Panc1 (cell line): Measurements from ENCODE around the gene SERPINA10. TPM values are rescaled to one million over a fixed set of nuclear protein-coding genes. Genes with fewer than 3 reads are reported as not detected.

ENCODE experiments used
- ATAC-seq: fragments of 200-7000 bp; cut with Tn5 transposase; 2 replicates; pipeline ENCODE4 v1.9.1; 2020; ENCODE audit warnings: mild to moderate bottlenecking, moderate library complexity
- BruUV-seq: library from RNA; stranded (reverse); fragments of 400-500 nt; replicated peaks from 2 replicates; lab custom pipeline; 2021; lab: Mats Ljungman, UMichigan
- CTCF ChIA-PET: fragments of 300-600 bp; sonication (Branson Sonifier 250); formaldehyde crosslinking; loops from one replicate; lab custom pipeline; 2022; ENCODE audit warnings: antibody characterized with exemption; lab: Charles Lee
- POLR2A ChIA-PET: fragments of 300-600 bp; sonication (Branson Sonifier 250); formaldehyde crosslinking; loops from one replicate; lab custom pipeline; 2022; ENCODE audit warnings: antibody characterized with exemption; lab: Charles Lee
- DNase-seq: peaks from one replicate; pipeline ENCODE4 v3.0.0-alpha.2; 2010; ENCODE audit warnings: low read depth, low spot score
- H3K27ac ChIP-seq: 2 replicates; pipeline ENCODE4 v1.5.1; 2011; ENCODE audit warnings: mild to moderate bottlenecking, low read length, inconsistent platforms
- H3K27me3 ChIP-seq: fragments of 200-500 bp; sonication (Bioruptor generic); 2 replicates; pipeline ENCODE4 v1.6.0; 2014; ENCODE audit warnings: low read length, inconsistent platforms; ENCODE audit not compliant: control insufficient read depth, insufficient read depth
- H3K36me3 ChIP-seq: fragments of 200-500 bp; sonication (Bioruptor generic); 2 replicates; pipeline ENCODE4 v1.5.1; 2014; ENCODE audit warnings: inconsistent platforms, mild to moderate bottlenecking, low read length, moderate library complexity; ENCODE audit not compliant: control insufficient read depth, insufficient read depth
- H3K4me1 ChIP-seq: 2 replicates; pipeline ENCODE4 v1.5.1; 2011; ENCODE audit warnings: inconsistent platforms, mild to moderate bottlenecking, low read length, moderate library complexity; ENCODE audit not compliant: control insufficient read depth, insufficient read depth
- H3K4me3 ChIP-seq, 2 experiments: 2 replicates each; pipeline ENCODE4 v1.5.1; 2011 to 2012; ENCODE audit warnings: low read depth in 2 of 2, low read length in 2 of 2, mild to moderate bottlenecking in 2 of 2, inconsistent platforms in 1 of 2, moderate library complexity in 1 of 2
- H3K9me3 ChIP-seq: fragments of 200-500 bp; sonication (Bioruptor generic); 2 replicates; pipeline ENCODE4 v1.5.1; 2014; ENCODE audit warnings: low read depth, mild to moderate bottlenecking, inconsistent platforms, low read length, moderate library complexity; ENCODE audit not compliant: control insufficient read depth, insufficient read depth
- POLR2AphosphoS5 ChIP-seq: IDR thresholded peaks from 2 replicates; pipeline ENCODE4 v1.6.1; 2012; ENCODE audit warnings: mild to moderate bottlenecking, low read depth, low read length, moderate library complexity
- SIN3A ChIP-seq: IDR thresholded peaks from 2 replicates; pipeline ENCODE4 v1.6.1; 2012; ENCODE audit warnings: low read depth, mild to moderate bottlenecking, low read length, moderate library complexity, borderline replicate concordance; ENCODE audit not compliant: insufficient read depth
- TCF7L2 ChIP-seq: IDR thresholded peaks from 2 replicates; pipeline ENCODE4 v1.6.1; 2011; ENCODE audit warnings: mild to moderate bottlenecking, low read depth, low read length, inconsistent platforms
- in situ Hi-C: cut with HindIII; loops from 2 replicates; pipeline ENCODE4 v1.10.0; 2016; ENCODE audit warnings: low sequenced_read_pairs, low pct_unique_long_range_greater_than_20kb
- intact Hi-C: fragments of 100-400 bp; cut with micrococcal nuclease; formaldehyde crosslinking; loops from one replicate; pipeline ENCODE4 v1.10.0; 2022; ENCODE audit not compliant: unreplicated experiment
- total RNA-seq: library from RNA; stranded (reverse); gene quantifications from one replicate; pipeline ENCODE4 v1.2.1, GENCODE V29; 2021; ENCODE audit not compliant: unreplicated experiment
- TF ChIP-seq, protein P1 (sequence below), 2 experiments: IDR thresholded peaks; 2 replicates each; pipeline ENCODE4 v1.6.1; 2011 to 2012; ENCODE audit warnings: low read depth in 2 of 2, control low read depth in 1 of 2, low read length in 1 of 2, mild to moderate bottlenecking in 1 of 2, moderate library complexity in 1 of 2; ENCODE audit not compliant: insufficient read depth in 1 of 2
- TF ChIP-seq, protein P2 (sequence below): fragments of 450-650 bp; IDR thresholded peaks from 2 replicates; pipeline ENCODE4 v1.5.1; 2017; ENCODE audit warnings: mild to moderate bottlenecking

The SERPINA10 gene
- total RNA-seq, 1 experiment from 2014 or later, result 0.03 TPM

DNA sequence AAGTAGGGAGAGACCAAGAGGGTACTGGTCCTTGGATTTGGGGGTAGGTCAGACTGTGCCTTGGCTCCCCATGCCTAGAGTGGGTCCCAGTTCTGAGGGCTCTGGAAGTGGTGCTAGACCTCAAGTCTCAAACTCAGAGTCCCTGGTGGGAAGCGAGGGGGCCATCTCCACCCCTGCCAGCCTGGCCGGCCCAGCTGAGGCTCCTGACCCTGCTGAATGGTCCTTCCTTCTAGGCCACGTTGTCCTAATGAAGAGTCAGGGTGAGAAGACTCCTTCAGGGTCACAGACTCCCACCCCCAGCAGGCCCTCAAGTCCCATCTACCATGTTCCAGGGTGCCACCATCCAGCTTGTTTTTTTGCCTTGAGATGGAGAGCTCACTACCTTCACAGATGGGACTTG lies 17.2 kb upstream of the SERPINA10 start:
- Histone ChIP-seq H3K9me3 (no peaks in the 10 kb centered on the region), H3K36me3 (no peaks in the 10 kb centered on the region), H3K27me3 (no peaks in the 10 kb centered on the region), H3K4me3 (no peak overlapping the region), H3K4me1 (no peaks in the 10 kb centered on the region), H3K27ac (no peak overlapping the region)
- ATAC-seq, result no peak
- BruUV-seq, result no TSS peak
- intact Hi-C loops (no loop called here), in situ Hi-C loops (no loop called here)
- TF ChIP-seq POLR2AphosphoS5 (no peak), TCF7L2 (no peak), SIN3A (no peak)
- TF ChIP-seq, protein P1, sequence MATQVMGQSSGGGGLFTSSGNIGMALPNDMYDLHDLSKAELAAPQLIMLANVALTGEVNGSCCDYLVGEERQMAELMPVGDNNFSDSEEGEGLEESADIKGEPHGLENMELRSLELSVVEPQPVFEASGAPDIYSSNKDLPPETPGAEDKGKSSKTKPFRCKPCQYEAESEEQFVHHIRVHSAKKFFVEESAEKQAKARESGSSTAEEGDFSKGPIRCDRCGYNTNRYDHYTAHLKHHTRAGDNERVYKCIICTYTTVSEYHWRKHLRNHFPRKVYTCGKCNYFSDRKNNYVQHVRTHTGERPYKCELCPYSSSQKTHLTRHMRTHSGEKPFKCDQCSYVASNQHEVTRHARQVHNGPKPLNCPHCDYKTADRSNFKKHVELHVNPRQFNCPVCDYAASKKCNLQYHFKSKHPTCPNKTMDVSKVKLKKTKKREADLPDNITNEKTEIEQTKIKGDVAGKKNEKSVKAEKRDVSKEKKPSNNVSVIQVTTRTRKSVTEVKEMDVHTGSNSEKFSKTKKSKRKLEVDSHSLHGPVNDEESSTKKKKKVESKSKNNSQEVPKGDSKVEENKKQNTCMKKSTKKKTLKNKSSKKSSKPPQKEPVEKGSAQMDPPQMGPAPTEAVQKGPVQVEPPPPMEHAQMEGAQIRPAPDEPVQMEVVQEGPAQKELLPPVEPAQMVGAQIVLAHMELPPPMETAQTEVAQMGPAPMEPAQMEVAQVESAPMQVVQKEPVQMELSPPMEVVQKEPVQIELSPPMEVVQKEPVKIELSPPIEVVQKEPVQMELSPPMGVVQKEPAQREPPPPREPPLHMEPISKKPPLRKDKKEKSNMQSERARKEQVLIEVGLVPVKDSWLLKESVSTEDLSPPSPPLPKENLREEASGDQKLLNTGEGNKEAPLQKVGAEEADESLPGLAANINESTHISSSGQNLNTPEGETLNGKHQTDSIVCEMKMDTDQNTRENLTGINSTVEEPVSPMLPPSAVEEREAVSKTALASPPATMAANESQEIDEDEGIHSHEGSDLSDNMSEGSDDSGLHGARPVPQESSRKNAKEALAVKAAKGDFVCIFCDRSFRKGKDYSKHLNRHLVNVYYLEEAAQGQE (IDR thresholded peaks at IDR 0.05; ENCODE audit: insufficient read depth in 1 of 2, low read depth in 2 of 2, low read length in 1 of 2), result no peak
- TF ChIP-seq, protein P2, sequence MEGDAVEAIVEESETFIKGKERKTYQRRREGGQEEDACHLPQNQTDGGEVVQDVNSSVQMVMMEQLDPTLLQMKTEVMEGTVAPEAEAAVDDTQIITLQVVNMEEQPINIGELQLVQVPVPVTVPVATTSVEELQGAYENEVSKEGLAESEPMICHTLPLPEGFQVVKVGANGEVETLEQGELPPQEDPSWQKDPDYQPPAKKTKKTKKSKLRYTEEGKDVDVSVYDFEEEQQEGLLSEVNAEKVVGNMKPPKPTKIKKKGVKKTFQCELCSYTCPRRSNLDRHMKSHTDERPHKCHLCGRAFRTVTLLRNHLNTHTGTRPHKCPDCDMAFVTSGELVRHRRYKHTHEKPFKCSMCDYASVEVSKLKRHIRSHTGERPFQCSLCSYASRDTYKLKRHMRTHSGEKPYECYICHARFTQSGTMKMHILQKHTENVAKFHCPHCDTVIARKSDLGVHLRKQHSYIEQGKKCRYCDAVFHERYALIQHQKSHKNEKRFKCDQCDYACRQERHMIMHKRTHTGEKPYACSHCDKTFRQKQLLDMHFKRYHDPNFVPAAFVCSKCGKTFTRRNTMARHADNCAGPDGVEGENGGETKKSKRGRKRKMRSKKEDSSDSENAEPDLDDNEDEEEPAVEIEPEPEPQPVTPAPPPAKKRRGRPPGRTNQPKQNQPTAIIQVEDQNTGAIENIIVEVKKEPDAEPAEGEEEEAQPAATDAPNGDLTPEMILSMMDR, result no peak
- ChIA-PET POLR2A (no interaction called here), CTCF (no interaction called here)
- DNase-seq, result no peak

DNA sequence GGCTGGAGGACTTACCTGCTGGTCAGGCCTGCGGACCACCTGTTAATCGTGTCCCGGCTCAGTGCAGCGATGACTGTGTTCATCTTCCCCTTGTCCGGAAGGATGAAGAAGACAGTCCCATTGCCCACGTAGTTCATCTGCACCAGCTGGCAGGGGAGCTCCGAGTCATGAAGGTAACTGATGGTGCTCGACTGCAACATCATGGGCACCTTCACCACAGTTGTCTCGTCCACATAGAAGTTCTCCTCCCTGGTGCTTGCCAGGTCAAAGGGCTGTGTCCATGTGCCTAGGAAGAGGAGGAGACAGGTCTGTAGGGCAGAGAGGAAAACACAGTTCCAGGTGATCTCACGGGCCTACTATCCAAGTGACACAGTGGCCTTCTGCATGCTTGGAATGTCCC lies 16.7 kb upstream of the SERPINA10 start:
- no peak overlapping the region for H3K27ac ChIP-seq
- POLR2A ChIA-PET, result no interaction called here
- no peak overlapping the region for H3K4me3 ChIP-seq
- H3K9me3 ChIP-seq, result no peaks in the 10 kb centered on the region
- CTCF ChIA-PET, result no interaction called here
- in situ Hi-C loops, result no loop called here
- no peak for ATAC-seq
- no peaks in the 10 kb centered on the region for H3K36me3 ChIP-seq
- H3K4me1 ChIP-seq, result no peaks in the 10 kb centered on the region
- no TSS peak for BruUV-seq
- DNase-seq, result no peak
- intact Hi-C loops, result loop anchor here (5.0 kb wide), 1 partner anchor 177 kb away; no protein-coding TSS in a partner anchor
- H3K27me3 ChIP-seq, result no peaks in the 10 kb centered on the region
- TF ChIP-seq POLR2AphosphoS5, result no peak
- no peak for TF ChIP-seq TCF7L2
- TF ChIP-seq, protein P2, result no peak
- TF ChIP-seq SIN3A, result no peak
- TF ChIP-seq, protein P1 (IDR thresholded peaks at IDR 0.05; ENCODE audit: insufficient read depth in 1 of 2, low read depth in 2 of 2, low read length in 1 of 2), result no peak
